HG02678 (cell line): ENCODE results near the gene SLC16A9.
A peak's percentile ranks its signal among the peaks of the same experiment; 100 is the strongest.
"Not testable (repeated sequence)": the region's sequence is repeated elsewhere in the genome, so short reads cannot be mapped to it uniquely, and the experiment has no call there.

ENCODE experiments used
- ATAC-seq: cut with Tn5 transposase; IDR thresholded peaks from one replicate; pipeline ENCODE4 v1.9.1; 2021; ENCODE audit warnings: mild to moderate bottlenecking, moderate library complexity; ENCODE audit not compliant: unreplicated experiment

Gene SLC16A9, protein sequence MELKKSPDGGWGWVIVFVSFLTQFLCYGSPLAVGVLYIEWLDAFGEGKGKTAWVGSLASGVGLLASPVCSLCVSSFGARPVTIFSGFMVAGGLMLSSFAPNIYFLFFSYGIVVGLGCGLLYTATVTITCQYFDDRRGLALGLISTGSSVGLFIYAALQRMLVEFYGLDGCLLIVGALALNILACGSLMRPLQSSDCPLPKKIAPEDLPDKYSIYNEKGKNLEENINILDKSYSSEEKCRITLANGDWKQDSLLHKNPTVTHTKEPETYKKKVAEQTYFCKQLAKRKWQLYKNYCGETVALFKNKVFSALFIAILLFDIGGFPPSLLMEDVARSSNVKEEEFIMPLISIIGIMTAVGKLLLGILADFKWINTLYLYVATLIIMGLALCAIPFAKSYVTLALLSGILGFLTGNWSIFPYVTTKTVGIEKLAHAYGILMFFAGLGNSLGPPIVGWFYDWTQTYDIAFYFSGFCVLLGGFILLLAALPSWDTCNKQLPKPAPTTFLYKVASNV

DNA sequence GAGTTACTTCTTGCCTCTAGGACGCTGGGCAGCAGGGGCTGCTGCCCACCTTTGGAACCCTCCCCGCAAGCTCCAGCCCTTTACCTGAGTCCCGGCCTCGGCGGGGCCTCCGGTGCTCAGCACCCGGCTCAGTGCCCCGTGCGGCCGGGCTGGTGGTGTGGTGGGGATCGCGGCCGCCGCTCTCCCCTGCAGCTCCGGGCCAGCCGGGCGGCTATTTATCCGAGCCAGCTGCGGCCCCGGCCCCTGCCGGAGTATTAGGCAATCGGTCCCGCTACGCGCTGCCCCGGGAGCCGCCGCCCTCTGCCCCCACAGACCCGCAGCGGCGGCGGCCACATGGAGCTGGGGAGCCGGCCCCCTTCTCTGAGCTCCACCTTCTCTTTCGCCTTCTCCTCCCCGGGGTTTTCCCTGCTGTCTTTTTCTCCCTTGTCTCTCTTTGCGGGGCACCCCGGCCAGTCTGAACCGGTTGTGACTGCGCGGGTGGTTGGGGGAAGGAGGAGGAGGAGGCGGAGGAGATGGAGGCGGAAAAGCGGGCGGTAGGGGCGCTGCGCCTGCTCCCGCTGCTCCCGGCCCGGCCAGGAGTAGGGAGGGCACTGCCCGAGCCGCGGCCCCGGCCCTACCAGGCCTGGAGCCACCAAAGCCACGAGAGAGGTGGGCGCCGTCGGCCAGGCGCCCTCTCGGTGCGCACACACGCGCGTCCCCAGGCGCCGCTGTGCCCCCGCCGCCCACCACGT lies at the start of gene SLC16A9:
TSS of gene SLC16A9 (minus strand) at position 456 of the 731 bp plus-strand sequence. CDS start 25,559 bp downstream, outside the sequence.
- ATAC-seq: peak; percentile 88

DNA sequence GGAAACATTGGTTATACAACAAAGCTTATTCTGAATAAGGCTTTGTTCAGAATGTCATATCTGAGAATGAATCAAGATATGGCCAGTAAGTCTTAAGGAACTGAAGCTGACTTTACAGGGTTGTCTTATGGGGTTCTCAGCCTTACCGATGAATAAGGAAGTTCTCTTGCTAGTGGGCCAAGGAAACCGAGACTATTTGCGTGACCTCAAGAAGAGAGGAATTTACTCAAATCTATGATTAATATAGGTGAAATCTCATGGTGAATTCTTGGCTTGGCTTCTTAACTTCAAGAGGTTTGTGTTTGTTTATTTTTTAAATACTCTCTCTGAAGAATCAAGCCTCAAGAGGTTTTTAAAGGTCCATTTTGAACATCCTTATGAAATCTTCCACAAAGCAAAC lies 48.3 kb upstream of the SLC16A9 start:
- no peak for ATAC-seq

DNA sequence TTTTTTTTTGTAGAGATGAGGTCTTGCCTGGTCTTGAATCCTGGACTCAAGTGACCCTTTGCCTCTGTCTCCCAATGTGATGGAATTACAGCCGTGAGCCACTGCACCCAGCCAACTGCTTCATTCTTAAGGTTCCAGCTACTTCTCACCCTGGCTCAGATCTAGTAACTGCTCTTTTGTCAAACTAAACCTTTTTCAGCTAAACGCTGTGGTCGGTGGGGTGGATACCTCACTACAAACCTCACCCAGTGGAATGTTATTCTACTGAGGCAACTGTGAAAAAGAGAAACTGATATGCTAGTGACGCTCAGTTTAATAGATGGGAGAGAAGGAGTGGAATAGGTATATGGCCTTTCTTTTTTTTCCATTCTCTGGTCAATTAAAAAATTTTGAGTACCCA lies 45.3 kb upstream of the SLC16A9 start:
- ATAC-seq: no peak

DNA sequence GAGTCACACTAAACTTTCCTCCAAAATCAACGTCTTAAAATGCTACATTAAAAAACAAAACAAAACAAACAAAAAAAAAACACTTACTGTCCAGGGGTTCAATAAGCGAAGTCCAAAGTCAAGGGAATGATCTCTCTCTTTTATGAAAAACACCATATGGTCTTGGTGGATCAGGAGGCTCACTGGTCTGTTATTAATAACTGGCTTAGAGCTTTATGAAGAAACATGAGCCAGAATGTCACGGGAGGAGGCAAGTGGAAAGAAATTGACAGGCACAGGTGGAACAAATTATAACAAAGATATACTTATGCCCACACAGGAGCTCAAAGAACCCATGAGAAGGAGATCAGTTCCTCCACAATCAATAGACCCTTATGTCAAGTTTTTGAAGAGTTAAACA lies 43.6 kb upstream of the SLC16A9 start, which contains the start of gene MRLN:
TSS of gene MRLN (minus strand) at position 189 of the 400 bp plus-strand sequence.
- no peak for ATAC-seq

DNA sequence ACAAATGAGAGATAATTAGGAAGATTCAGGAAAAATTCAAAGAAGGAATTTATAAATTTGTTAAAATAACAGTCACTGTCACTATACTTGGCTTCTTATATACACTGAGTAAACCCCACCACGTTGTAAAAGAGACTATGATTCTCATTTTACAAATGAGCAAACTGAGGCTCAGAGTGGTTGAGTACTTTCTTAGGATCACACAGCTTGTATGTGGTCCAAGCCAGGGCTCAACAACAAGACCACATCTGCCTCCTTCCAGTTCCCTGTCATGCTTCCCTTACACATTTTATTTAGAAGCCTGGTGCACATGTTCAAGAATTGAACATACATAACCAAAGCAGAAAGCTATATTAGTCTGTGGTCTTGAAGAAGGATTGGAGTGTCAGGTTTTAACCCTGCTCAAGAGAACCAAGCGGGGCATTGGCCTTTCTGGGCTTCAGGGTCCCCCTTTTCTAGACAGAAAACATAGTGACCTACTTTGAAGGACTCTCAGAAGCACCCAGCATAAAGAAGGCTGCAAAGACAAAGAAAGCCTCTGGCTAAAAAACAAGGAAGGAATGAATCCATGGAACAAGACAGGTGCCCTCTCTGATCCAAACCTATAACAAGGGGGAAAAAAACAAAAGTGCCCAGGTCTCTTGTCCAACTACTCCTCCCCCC lies 42.8 kb upstream of the SLC16A9 start:
- ATAC-seq: no peak

DNA sequence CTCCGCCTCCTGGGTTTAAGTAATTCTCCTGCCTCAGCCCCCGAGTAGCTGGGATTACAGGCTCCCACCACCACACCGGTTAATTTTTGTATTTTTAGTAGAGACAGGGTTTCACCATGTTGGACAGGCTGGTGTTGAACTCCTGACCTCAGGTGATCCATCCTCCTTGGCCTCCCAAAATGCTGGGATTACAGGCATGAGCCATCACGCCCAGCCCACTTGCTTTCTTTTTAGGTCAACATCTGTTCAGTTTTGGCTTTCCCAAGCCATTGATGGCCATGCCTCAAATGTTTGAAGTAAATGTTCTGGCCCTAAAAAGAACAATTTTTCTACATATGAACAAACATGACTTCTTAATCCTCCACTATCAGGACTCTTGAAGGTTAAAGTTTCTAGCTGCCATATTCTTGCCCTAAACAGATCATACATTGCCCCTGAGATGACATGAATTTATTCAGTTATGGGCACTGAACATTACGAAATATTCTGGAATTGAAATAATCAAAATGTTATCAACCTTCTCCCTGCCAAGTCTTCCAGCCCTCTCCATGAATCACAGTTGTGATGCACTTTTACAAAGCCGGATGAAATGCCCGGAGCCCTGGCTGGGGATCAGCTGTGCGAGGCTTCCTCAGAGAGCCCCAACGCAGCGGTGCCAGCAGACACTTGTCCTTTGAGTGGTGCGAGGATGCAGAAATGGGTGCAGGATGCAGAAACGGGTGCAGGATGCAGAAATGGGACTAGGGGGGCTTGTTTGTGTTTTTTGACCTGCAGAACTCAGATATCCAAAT lies 40.7 kb upstream of the SLC16A9 start:
- no peak for ATAC-seq

DNA sequence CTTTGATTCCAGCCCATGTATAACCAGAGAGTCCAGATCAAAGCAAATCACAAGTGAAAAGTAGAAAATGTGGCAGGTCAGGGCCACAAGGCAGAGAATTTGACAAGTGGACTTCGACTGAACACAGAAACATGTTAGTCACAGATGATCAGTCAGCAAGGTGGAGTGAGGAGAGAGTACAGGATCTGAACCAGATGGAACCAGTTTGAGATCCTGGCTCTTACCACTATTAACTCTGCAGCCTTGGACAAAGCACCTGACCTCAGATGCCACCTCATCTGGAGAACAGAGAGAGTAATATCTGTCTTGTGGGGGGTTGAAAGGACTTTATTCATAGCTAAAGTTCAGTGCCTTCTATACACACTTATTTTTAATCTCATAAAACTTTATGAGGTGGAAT lies 39.2 kb upstream of the SLC16A9 start:
- ATAC-seq: no peak

DNA sequence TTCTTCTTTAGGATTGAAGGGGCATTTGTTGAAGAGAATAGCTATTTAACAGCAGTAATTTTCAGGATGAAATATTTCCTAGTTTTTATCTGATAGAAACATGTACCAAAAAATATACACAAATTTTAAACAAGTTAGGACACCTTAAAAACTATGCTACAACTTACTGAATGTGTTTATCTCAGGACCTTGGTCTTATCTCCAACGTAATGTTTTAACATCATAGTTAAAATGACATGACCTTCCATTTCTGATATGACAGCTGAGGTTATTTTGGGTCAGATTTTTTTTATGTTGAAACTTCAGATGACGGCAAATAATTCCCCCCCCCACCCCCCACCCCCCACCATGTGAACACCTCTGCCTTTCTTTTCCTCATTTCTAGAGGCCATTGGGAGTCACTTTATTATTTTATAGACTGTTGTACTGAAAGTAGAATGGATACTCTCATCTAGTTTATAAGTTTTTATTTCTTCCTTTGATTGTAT lies 35.6 kb upstream of the SLC16A9 start:
- ATAC-seq: no peak

DNA sequence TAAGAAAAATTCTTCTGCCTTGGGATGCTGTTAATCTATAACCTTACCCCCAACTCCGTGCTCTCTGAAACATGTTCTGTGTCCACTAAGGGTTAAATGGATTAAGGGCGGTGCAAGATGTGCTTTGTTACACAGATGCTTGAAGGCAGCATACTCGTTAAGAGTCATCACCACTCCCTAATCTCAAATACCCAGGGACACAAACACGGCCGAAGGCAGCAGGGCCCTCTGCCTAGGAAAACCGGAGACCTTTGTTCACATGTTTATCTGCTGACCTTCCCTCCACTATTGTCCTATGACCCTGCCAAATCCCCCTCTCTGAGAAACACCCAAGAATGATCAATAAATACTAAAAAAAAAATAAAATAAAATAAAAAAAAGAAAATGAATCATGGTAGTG lies 35.1 kb upstream of the SLC16A9 start:
- ATAC-seq: not testable (repeated sequence)

DNA sequence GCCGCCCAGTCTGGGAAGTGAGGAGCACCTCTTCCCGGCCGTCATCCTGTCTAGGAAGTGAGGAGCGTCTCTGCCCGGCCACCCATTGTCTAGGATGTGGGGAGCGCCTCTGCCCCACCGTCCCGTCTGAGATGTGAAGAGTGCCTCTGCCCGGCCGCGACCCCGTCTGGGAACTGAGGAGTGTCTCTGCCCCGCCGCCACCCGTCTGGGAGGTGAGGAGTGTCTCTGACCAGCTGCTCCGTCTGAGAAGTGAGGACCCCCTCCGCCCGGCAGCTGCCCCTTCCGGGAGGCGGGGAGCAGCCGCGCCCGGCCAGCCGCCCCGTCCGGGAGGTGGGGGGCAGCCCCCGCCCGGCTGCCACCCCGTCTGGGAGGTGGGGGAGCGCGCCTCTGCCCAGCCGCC lies 34.5 kb upstream of the SLC16A9 start:
- ATAC-seq: not testable (repeated sequence)

DNA sequence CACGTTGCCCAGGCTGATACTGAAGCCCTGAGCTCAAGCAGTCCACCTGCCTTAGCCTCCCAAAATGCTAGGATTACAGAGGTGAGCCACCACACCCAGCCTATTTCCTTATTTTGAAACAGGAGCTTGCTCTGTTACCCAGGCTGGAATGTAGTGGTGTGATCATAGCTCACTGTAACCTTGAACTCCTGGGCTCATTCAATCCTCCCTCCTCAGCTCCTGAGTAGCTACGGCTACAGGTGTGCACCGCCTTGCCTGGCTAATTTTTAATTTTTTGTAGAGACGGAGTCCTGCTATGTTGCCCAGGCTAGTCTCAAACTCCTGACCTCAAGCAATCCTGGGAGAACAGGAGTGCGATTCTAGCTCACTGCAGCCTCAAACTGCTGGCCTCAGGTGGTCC lies 31.9 kb upstream of the SLC16A9 start:
- ATAC-seq: no peak

DNA sequence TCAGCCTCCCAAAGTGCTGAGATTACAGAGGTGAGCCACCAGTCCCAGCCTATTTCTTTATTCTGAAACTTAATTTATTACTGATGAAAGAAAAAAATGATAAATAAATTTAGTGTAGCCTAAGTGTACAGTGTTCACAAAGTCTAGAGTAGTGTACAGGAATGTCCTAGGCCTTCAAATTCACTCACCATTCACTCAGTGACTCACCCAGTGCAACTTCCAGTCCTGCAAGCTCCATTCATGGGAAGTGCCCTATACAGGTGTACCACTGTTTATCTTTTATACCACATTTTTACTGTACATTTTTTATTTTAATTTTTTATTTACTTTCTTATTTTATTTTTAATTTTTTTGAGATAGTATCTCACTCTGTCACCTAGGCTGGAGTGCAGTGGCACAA lies 31.4 kb upstream of the SLC16A9 start:
- ATAC-seq: no peak

DNA sequence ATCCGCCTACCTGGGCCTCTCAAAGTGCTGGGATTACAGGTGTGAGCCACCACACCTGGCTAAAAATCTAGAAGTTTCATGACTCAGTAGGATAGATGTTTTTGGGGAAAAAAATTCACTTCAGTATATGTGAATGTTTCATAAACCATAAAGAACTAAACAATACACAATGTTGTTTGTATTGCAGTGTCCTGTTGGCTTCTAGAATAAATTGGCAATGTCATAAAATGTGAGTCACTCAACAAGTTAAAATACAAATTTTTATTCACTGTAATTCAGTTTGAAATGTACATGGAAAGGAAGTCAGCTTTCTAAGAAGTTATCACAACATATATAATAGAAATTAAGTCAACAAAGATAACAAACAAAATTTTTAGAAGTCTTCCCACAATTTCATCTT lies 27.1 kb upstream of the SLC16A9 start:
- ATAC-seq: no peak

DNA sequence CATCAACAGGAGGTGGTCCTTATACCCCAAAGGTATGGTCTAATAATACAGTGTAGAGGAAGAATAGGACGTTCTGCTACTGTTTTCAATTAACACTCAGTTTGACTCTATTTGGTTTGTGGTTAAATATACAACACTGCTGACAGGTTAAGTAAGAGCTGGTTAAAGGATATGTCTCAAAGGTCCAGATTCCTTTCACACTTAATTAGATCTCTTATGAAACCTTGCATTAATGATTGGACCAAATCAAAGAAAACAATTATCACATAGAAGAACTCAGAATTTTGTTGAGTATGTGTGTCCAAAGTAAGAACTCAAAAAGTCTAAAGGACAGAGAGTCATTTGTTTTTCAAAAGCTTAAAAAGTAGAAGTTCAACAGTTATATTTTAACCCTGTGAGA lies 25.6 kb upstream of the SLC16A9 start:
- no peak for ATAC-seq

DNA sequence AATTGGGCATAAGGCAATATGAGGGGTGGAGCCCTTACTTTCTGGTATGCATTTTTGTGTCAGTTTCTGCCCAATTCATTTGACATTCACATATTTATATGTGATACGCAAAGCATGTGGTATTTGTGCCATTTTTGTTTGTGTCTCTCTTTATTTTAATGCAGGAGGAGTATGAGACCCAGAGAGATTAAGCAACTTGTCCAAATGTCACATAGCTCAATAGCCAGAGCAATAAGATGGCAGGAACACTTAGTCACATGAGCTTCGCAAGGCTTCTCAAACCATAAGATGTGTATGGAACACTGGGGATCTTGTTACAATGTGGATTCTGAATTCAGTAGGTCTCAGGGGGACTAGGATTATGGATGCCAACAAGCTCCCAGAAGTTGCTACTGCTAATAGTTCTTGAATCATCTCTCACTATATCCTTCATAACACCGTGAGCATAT lies 24.4 kb upstream of the SLC16A9 start:
- ATAC-seq: no peak

DNA sequence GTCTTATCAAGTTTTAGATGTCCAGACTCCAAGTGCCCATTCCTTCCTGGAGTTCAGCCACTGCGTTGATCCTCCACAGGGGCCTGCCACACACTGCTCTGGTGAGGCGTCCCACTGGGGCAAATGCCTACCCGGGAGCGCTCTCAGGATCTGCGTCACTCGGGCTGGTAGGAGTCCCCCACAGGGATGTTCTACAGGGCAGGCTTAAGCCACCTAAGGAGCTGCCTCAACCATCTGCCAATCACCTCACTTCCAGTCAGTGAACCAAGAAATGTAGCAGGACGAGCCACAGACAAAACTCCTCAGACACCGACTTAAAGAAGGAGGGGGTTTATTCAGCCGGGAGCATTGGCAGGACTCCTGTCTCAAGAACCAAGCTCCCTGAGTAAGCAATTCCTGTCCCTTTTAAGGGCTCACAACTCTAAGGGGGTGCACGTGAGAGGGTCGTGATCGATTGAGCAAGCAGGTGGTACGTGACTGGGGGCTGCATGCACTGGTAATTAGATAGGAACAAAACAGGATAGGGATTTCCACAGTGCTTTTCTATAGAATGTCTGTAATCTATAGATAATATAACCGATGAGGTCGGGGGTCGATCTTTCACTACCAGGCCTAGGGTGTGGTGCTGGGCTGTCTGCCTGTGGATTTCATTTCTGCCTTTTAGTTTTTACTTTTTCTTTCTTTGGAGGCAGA lies 23.8 kb upstream of the SLC16A9 start:
- not testable (repeated sequence) for ATAC-seq

DNA sequence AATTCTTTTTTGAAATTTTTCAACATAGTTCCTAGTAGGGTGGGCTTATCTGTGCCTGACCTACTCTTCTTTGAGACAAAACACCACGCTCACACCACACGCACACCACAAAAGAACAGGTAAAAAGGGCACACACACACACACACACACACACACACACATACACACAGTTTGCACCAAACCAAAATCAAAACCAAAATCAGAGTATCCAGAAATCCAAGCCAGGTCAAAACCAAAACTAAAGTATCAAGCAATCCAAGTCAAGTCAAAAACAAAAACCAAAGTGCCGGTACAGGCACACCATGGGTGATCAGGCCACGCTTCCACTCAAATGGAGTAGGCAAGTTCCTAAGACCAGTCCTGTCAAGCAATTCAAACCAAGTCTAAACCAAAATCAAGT lies 23.2 kb upstream of the SLC16A9 start:
- ATAC-seq: not testable (repeated sequence)

DNA sequence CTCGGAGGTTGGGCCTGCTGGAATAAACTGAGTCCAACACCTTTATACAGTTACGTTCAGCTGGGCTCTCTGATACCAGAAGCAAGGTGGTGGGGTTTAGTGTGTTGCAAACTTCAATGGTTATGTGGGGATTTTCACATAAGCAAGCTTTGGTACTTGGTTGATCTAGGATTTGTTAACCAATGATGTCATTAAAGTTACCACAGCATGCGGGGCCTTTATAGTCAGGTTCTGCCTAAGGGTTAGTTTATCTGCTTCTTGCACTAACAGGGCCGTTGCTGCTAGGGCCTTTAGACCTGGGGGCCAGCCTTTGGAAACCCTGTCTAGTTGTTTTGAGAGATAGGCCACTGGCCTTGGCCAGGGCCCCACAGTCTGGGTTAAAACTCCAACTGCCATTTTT lies 19.5 kb upstream of the SLC16A9 start:
- not testable (repeated sequence) for ATAC-seq

DNA sequence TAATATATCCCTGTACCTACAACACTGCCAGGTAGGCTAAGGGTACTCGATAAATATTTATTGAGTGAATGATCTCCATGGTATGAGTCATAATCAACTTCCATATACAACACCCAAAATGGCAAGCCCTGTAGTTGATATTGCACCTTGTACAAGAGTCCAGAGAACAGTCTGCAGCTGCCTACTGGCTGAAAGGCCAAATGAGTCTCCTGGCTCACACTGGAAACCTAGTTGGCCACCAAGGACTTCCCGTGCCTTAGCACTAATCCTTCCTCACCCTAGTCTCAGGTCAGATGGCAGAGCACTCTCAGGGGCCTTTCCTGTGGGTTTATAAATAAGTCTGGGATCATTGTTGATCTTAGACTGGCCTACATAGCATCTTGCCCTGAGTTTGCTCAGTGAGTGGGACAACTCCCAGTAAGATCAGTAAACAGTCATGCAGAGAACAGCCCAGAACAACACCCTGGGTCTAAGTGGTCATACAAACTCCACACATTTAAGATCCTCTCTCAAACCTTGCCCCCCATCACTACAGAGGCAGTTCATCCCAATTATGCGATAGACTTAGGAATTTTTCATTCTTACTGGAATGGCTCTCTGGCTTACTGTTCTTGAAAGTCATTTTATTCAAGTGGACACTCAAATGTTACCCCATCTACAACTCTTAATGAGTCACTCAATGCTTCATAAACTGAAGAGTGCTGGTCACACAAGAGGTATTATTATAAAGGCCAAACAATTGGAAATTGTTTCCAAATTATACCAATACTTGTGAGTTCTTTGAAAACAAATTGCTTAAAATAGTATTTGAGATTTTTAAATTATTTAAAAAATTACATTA lies 14.7 kb upstream of the SLC16A9 start:
- no peak for ATAC-seq
